Keratinocyte (primary cell): ENCODE results near the gene SMIM32. TPM values are rescaled to one million over a fixed set of nuclear protein-coding genes. Genes with fewer than 3 reads are reported as not detected.

Experiments used
- DNase-seq: peaks from one replicate; pipeline ENCODE4 v3.0.0-alpha.2; 2011; ENCODE audit warnings: low read depth, missing footprints, low spot score
- FAIRE-seq: peaks from 2 replicates; lab custom pipeline; 2011; peaks lifted over from hg19 to GRCh38; lab: Jason Lieb, UNC
- H2AFZ ChIP-seq: 2 replicates; pipeline ENCODE4 v1.6.0; 2012; ENCODE audit warnings: low read length, control low read depth, inconsistent platforms; ENCODE audit not compliant: control insufficient read depth
- H3K27ac ChIP-seq: 2 replicates; pipeline ENCODE4 v1.5.1; 2011; ENCODE audit warnings: low read length; ENCODE audit not compliant: control insufficient read depth, insufficient read depth
- H3K27me3 ChIP-seq: 3 replicates; pipeline ENCODE4 v1.6.0; 2011; ENCODE audit warnings: low read length; ENCODE audit not compliant: control insufficient read depth, insufficient read depth; ENCODE audit errors: extremely low read depth
- H3K36me3 ChIP-seq, 2 experiments: 2 replicates in 1 of 2; 3 replicates in 1 of 2; pipeline ENCODE4 v1.5.1; 2011; ENCODE audit warnings: low read length in 2 of 2, mild to moderate bottlenecking in 1 of 2; ENCODE audit not compliant: control insufficient read depth in 2 of 2, insufficient read depth in 2 of 2; ENCODE audit errors: extremely low read depth in 1 of 2
- H3K4me1 ChIP-seq: 3 replicates; pipeline ENCODE4 v1.5.1; 2011; ENCODE audit warnings: low read length; ENCODE audit not compliant: control insufficient read depth, insufficient read depth; ENCODE audit errors: extremely low read depth
- H3K4me2 ChIP-seq: 3 replicates; pipeline ENCODE4 v1.6.0; 2011; ENCODE audit warnings: low read depth, low read length; ENCODE audit not compliant: control insufficient read depth, insufficient read depth; ENCODE audit errors: extremely low read depth
- H3K4me3 ChIP-seq, 3 experiments: fragments of 200-600 bp in 1 of 3; sonication (generic) in 1 of 3; 2 replicates in 2 of 3; 3 replicates in 1 of 3; pipeline ENCODE4 v1.5.1; 2011 to 2016; ENCODE audit warnings: low read length in 3 of 3, mild to moderate bottlenecking in 3 of 3, control low read depth in 2 of 3, inconsistent platforms in 1 of 3, low read depth in 1 of 3, mixed read lengths in 1 of 3, mixed run types in 1 of 3, moderate library complexity in 1 of 3; ENCODE audit not compliant: control insufficient read depth in 2 of 3, insufficient read depth in 2 of 3; ENCODE audit errors: extremely low read depth in 1 of 3
- H3K79me2 ChIP-seq: 2 replicates; pipeline ENCODE4 v1.6.0; 2012; ENCODE audit warnings: low read length; ENCODE audit not compliant: control insufficient read depth, insufficient read depth
- H3K9ac ChIP-seq: 3 replicates; pipeline ENCODE4 v1.6.0; 2011; ENCODE audit warnings: low read length; ENCODE audit not compliant: control insufficient read depth, insufficient read depth; ENCODE audit errors: extremely low read depth
- H3K9me1 ChIP-seq: 3 replicates; pipeline ENCODE4 v1.6.0; 2011; ENCODE audit warnings: low read length; ENCODE audit not compliant: control insufficient read depth, insufficient read depth; ENCODE audit errors: extremely low read depth
- H3K9me3 ChIP-seq: 2 replicates; pipeline ENCODE4 v1.5.1; 2012; ENCODE audit warnings: low read depth, low read length; ENCODE audit not compliant: control insufficient read depth
- H4K20me1 ChIP-seq: 3 replicates; pipeline ENCODE4 v1.6.0; 2011; ENCODE audit warnings: low read length; ENCODE audit not compliant: control insufficient read depth, insufficient read depth; ENCODE audit errors: extremely low read depth
- CTCF ChIP-seq, 3 experiments: IDR thresholded peaks in 1 of 3; conservative IDR thresholded peaks in 1 of 3; optimal IDR thresholded peaks in 1 of 3; 2 replicates in 2 of 3; 3 replicates in 1 of 3; pipeline versions ENCODE3 to v1.5.1; 2011; ENCODE audit warnings: low read length in 3 of 3, mild to moderate bottlenecking in 3 of 3, moderate library complexity in 2 of 3, control low read depth in 1 of 3, inconsistent platforms in 1 of 3; ENCODE audit not compliant: insufficient read depth in 2 of 3; ENCODE audit errors: extremely low read depth in 1 of 3
- EZH2 ChIP-seq: IDR thresholded peaks from one replicate; pipeline ENCODE4 v1.6.1; 2012; ENCODE audit warnings: inconsistent platforms, mild to moderate bottlenecking, low read length, moderate library complexity
- dilution Hi-C: fragments of 300-500 bp; cut with MboI; formaldehyde crosslinking; loops from one replicate; pipeline ENCODE4 v1.7.0; 2020; ENCODE audit warnings: low sequenced_read_pairs; ENCODE audit not compliant: extremely low pct_ligation_motif_present
- polyA plus RNA-seq, 5 experiments: library from polyadenylated mRNA; depleted of rRNA in 3 of 5; stranded (reverse) in 3 of 5; stranded (forward) in 1 of 5; unstranded in 1 of 5; fragments of >200 nt; gene quantifications; 1 replicate in 1 of 5; 2 replicates in 3 of 5; 3 replicates in 1 of 5; pipeline versions ENCODE4 v1.2.1 to v1.2.3, GENCODE V29; 2011 to 2012; ENCODE audit warnings: missing spikeins in 2 of 5, low read depth in 1 of 5, low replicate concordance in 1 of 5

Gene SMIM32
- polyA plus RNA-seq, 1 donor (not counting 4 experiments of a cell fraction or from before 2014, with no cell fraction given), result not detected

DNA sequence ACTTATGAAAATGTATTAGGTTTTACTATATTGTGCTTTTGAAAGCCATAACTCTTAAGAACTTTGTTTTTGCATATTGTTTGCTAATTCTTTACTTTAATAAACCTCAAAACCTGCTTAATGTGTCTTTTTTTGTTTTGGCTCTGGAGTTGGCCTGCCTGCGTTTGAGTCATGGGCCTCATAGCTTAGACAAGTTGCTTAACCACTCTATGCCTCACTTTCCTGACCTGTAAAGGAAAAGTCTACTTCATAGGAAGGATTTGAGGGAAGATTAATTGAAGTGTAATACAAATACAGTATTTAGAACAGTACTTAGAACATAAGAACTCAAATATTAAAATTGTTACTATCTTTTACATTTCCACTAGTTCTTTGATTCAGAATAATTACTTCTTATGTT lies 10.3 kb downstream of the SMIM32 start:
- no peaks in the 10 kb centered on the region for H4K20me1 ChIP-seq
- H3K9me1 ChIP-seq, result no peaks in the 10 kb centered on the region
- no peak overlapping the region for H3K9ac ChIP-seq
- no peaks in the 10 kb centered on the region for H3K4me1 ChIP-seq
- H3K4me2 ChIP-seq, result no peak overlapping the region
- TF ChIP-seq CTCF (optimal IDR thresholded peaks at IDR 0.05 in 1 of 3, IDR thresholded peaks at IDR 0.05 in 1 of 3, conservative IDR thresholded peaks at IDR 0.05 in 1 of 3; ENCODE audit: extremely low read depth in 1 of 3, insufficient read depth in 2 of 3, low read length in 3 of 3) (no peak), EZH2 (no peak)
- no peak overlapping the region for H3K4me3 ChIP-seq
- H3K79me2 ChIP-seq, result no peaks in the 10 kb centered on the region
- H3K36me3 ChIP-seq, result peaks cover 6 to 10% of the 10 kb centered on the region in 2 experiments
- no peak overlapping the region for H2AFZ ChIP-seq
- DNase-seq (no peak), FAIRE-seq (no peak)
- dilution Hi-C loops, result no loop called here
- H3K27ac ChIP-seq, result no peak overlapping the region
- no peaks in the 10 kb centered on the region for H3K9me3 ChIP-seq
- no peaks in the 10 kb centered on the region for H3K27me3 ChIP-seq

GRCh38 chr5:136174021-136174659 lies 18.8 kb downstream of the SMIM32 start:
- peak; percentile 39 to 59 (median 49) for TF ChIP-seq CTCF (optimal IDR thresholded peaks at IDR 0.05 in 1 of 3, IDR thresholded peaks at IDR 0.05 in 1 of 3, conservative IDR thresholded peaks at IDR 0.05 in 1 of 3; ENCODE audit: extremely low read depth in 1 of 3, insufficient read depth in 2 of 3, low read length in 3 of 3)
- no peak for TF ChIP-seq EZH2
- Histone ChIP-seq H3K36me3 (peaks cover 7 to 17% of the 10 kb centered on the region in 2 experiments), H3K9me1 (no peaks in the 10 kb centered on the region), H4K20me1 (no peaks in the 10 kb centered on the region), H3K9me3 (no peaks in the 10 kb centered on the region), H3K4me1 (no peaks in the 10 kb centered on the region), H3K79me2 (peaks cover 5% of the 10 kb centered on the region), H3K27me3 (no peaks in the 10 kb centered on the region), H3K9ac (no peak overlapping the region), H3K4me2 (no peak overlapping the region), H3K4me3 (no peak overlapping the region), H3K27ac (no peak overlapping the region), H2AFZ (no peak overlapping the region)
- FAIRE-seq, result peak; percentile 71
- dilution Hi-C loops, result no loop called here
- DNase-seq, result no peak
